ENCODE measurements around the gene SHC1.

Gene SHC1, protein sequence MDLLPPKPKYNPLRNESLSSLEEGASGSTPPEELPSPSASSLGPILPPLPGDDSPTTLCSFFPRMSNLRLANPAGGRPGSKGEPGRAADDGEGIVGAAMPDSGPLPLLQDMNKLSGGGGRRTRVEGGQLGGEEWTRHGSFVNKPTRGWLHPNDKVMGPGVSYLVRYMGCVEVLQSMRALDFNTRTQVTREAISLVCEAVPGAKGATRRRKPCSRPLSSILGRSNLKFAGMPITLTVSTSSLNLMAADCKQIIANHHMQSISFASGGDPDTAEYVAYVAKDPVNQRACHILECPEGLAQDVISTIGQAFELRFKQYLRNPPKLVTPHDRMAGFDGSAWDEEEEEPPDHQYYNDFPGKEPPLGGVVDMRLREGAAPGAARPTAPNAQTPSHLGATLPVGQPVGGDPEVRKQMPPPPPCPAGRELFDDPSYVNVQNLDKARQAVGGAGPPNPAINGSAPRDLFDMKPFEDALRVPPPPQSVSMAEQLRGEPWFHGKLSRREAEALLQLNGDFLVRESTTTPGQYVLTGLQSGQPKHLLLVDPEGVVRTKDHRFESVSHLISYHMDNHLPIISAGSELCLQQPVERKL

GRCh38 chr1:154970631-154971340 lies at the start of gene SHC1:
TSS of gene SHC1 (minus strand) at chr1:154970747. CDS start at chr1:154970526, 221 bp downstream.
- ChIA-PET CTCF (interaction anchor here (0.6 to 2.2 kb wide), 5 partner anchors 9 to 115 kb away, joined by 3 to 8 read pairs (median 4); partner anchors contain the start of gene PYGO2), POLR2A (interaction anchor here (0.6 to 6.6 kb wide), 13 partner anchors 9 to 223 kb away, joined by 3 to 59 read pairs (median 5); partner anchors contain the start of genes FLAD1, LENEP, PBXIP1 and PMVK)
- TF ChIP-seq ARNT (IDR thresholded peaks at IDR 0.05) (no peak), SUZ12 (IDR thresholded peaks at IDR 0.05) (no peak), LEF1 (IDR thresholded peaks at IDR 0.05; ENCODE audit: borderline replicate concordance) (no peak), SP1 (IDR thresholded peaks at IDR 0.05) (no peak), FOXK2 (IDR thresholded peaks at IDR 0.05) (no peak), ELF4 (IDR thresholded peaks at IDR 0.05) (no peak), ZNF384 (IDR thresholded peaks at IDR 0.05) (no peak), TARDBP (IDR thresholded peaks at IDR 0.05) (no peak), HDGF (IDR thresholded peaks at IDR 0.05; ENCODE audit: borderline replicate concordance) (no peak), PKNOX1 (IDR thresholded peaks at IDR 0.05) (no peak)
- peak; percentile 79 for DNase-seq (ENCODE audit: extremely low spot score)

DNA sequence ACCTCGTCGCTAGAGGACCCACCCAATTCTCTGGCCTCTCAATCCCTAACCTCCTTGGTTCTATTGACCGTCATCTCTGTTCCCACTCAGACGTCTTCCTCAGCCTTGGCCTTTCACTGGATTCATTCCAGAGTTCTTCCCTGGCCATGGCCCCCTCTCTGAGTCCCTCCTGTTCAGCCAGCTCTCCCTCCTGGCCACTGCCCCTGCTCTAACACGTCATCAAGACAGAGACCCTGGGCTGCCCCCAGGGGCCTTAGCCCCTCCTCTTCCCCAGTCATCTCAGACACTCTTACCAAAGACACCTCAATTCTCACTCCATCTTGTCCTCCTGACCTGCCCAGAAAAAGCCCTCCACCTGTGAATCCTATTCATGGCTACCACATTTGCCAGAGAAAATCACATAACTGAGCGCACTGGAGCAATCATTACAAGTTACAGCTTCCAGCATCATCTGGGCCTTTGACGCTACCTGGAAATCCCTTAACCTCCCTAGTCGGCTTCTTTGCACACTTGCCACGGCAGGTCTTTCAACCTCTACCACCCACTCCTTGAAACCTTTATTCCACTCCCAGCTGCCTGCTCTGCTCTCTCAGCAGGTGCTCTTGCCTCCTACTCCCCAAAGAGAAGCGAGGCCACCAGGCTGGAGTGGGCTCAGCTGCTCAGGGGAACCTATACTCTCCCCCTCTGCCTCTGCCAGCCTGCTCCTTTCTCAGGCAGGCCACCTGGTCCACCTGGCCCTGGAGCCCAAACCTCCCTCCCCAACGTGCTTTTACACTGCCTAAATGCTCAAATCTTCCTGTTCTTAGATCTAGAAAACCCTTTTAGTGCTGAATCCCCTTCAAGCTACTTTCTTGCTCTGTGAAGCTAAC lies 49.1 kb upstream of the SHC1 start:
- no peak for TF ChIP-seq FOXM1 (IDR thresholded peaks at IDR 0.05; ENCODE audit: borderline replicate concordance)
- no peak for TF ChIP-seq LEF1 (IDR thresholded peaks at IDR 0.05; ENCODE audit: borderline replicate concordance)
- no peak for TF ChIP-seq HDGF (IDR thresholded peaks at IDR 0.05; ENCODE audit: borderline replicate concordance)
- no peak for TF ChIP-seq L3MBTL2 (conservative IDR thresholded peaks at IDR 0.05)
- TF ChIP-seq ELF4 (IDR thresholded peaks at IDR 0.05): no peak
- no peak for TF ChIP-seq ZNF384 (IDR thresholded peaks at IDR 0.05)
- no peak for TF ChIP-seq SUZ12 (IDR thresholded peaks at IDR 0.05)
- no peak for TF ChIP-seq ARNT (IDR thresholded peaks at IDR 0.05)
- TF ChIP-seq PKNOX1 (IDR thresholded peaks at IDR 0.05): no peak
- TF ChIP-seq FOXK2 (IDR thresholded peaks at IDR 0.05): no peak
- no peak for TF ChIP-seq NFRKB (IDR thresholded peaks at IDR 0.05)
- TF ChIP-seq FOXA1 (IDR thresholded peaks at IDR 0.05): no peak
- DNase-seq (ENCODE audit: extremely low spot score): no peak
- ChIA-PET POLR2A (interaction anchor here (0.9 to 1.4 kb wide), 4 partner anchors 19 to 83 kb away, joined by 3 read pairs; partner anchors contain the start of gene PMVK), CTCF (interaction anchor here (0.8 to 1.1 kb wide), 2 partner anchors 31 to 59 kb away, joined by 3 read pairs; partner anchors contain the start of gene ADAM15)

DNA sequence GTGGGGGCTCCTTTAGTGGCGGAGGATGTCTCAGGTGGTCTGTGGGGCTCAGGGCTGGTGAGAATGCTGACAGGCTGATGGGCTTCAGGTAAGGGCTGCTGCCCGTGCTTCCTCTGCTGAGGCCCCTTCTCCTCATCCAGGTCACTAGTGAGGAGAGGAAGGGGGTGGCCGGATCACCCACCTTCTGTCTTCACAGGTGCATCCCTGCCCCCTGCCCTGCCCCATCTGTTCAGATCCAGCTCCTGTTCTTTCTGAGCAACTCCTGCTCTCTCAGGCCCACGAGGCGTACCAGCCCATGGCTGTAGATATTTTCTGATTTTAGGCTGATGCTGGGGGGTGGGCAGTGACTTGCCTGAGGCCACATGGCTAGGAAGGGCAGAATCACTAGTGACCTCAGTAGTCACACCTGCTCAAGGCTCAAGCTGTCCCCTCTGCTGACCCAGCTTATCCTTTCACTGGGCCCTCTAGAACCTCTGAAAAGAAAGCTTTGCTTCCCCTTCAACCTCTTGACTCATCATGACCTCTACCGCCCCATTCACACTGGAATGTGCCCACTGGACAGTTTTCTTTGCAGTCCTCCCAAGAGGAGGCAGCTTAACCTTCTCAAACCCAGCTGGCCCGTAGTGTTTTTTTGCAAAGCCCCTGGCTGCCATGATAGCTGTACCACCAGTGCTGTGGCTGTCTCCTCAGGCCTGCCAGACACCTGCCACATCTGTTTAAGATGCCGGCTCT lies 48.2 kb upstream of the SHC1 start:
- ChIA-PET POLR2A (interaction anchor here (0.9 to 5.3 kb wide), 5 partner anchors 18 to 82 kb away, joined by 3 to 43 read pairs (median 3); partner anchors contain the start of gene PMVK), CTCF (interaction anchor here (0.8 to 1.8 kb wide), 4 partner anchors 9 to 58 kb away, joined by 3 to 12 read pairs (median 4); partner anchors contain the start of genes DCST1 and DCST2)
- TF ChIP-seq ARNT (IDR thresholded peaks at IDR 0.05) (no peak), HDGF (IDR thresholded peaks at IDR 0.05; ENCODE audit: borderline replicate concordance) (no peak), FOXA1 (IDR thresholded peaks at IDR 0.05) (no peak)
- no peak for DNase-seq (ENCODE audit: extremely low spot score)

DNA sequence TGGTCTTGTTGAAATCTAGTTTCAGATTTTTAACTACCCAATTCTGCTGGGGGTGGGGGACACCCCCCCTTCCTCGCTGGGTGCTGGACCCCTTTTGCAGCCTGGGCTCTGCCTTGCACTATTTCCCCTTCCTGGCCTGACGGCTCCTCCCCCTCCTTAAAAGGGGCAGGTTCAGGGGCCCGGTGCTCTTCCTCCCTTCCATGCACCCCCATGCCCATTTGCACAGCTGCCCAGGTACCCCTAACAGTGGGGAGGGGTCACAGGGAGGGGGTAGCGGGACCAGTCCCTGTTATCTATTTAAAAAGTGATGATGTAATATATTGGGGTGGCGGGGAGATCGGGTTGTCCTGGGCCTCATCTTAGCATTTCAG lies 47.4 kb upstream of the SHC1 start:
- ChIA-PET POLR2A (interaction anchor here (0.6 to 5.3 kb wide), 11 partner anchors 9 to 48 kb away, joined by 3 to 43 read pairs (median 5); partner anchors contain the start of genes ADAM15, LENEP and SHC1), CTCF (interaction anchor here (0.6 to 4.3 kb wide), 24 partner anchors 8 to 290 kb away, joined by 3 to 45 read pairs (median 4); partner anchors contain the start of genes DCST1, DCST2, EFNA3 and FLAD1)
- TF ChIP-seq PKNOX1 (IDR thresholded peaks at IDR 0.05) (no peak), BHLHE40 (IDR thresholded peaks at IDR 0.05; ENCODE audit: borderline replicate concordance) (no peak)
- no peak for DNase-seq (ENCODE audit: extremely low spot score)

All from HEK293T (cell line).